ENCODE data around the gene BAHCC1. TPM values are rescaled to one million over a fixed set of nuclear protein-coding genes. Genes with fewer than 3 reads are reported as not detected.

Gene BAHCC1
- total RNA-seq, 1 experiment from 2014 or later, result 74.2 TPM

GRCh38 chr17:81491761-81492160 lies 96.5 kb downstream of the BAHCC1 start:
- CTCF ChIA-PET, result no interaction called here
- no peak for DNase-seq (ENCODE audit: low spot score)
- Histone ChIP-seq H3K4me3 (ENCODE audit: low read depth, low read length, poor library complexity, severe bottlenecking) (no peak overlapping the region), H3K27me3 (replicated peaks; ENCODE audit: insufficient read depth, low read depth, low read length, poor library complexity) (no peaks in the 10 kb centered on the region), H3K9me3 (ENCODE audit: low read depth, low read length, poor library complexity, severe bottlenecking) (no peaks in the 10 kb centered on the region), H3K36me3 (ENCODE audit: insufficient read depth, low read length, poor library complexity, severe bottlenecking) (no peaks in the 10 kb centered on the region), H3K4me1 (ENCODE audit: insufficient read depth, low read length, poor library complexity, severe bottlenecking) (peaks cover 35% of the 10 kb centered on the region), H3K27ac (ENCODE audit: low read depth, low read length, poor library complexity, severe bottlenecking) (no peak overlapping the region)
- no TSS peak for BruUV-seq (replicated peaks)
- POLR2A ChIA-PET (ENCODE audit: low non-redundant PET), result no interaction called here
- intact Hi-C loops (cut with micrococcal nuclease; ENCODE audit: unreplicated experiment), result no loop called here
- TF ChIP-seq EZH2 (IDR thresholded peaks at IDR 0.05; ENCODE audit: borderline replicate concordance, low read depth, low read length, poor library complexity, severe bottlenecking) (no peak), CTCF (conservative IDR thresholded peaks at IDR 0.05; ENCODE audit: low read depth, low read length) (no peak)

GRCh38 chr17:81492202-81492601 lies 96.9 kb downstream of the BAHCC1 start:
- TF ChIP-seq CTCF (conservative IDR thresholded peaks at IDR 0.05; ENCODE audit: low read depth, low read length), result no peak
- TF ChIP-seq EZH2 (IDR thresholded peaks at IDR 0.05; ENCODE audit: borderline replicate concordance, low read depth, low read length, poor library complexity, severe bottlenecking), result no peak
- CTCF ChIA-PET, result no interaction called here
- no peak for DNase-seq (ENCODE audit: low spot score)

GRCh38 chr17:81492706-81493105 lies 97.4 kb downstream of the BAHCC1 start:
- no peak for DNase-seq (ENCODE audit: low spot score)
- no TSS peak for BruUV-seq (replicated peaks)
- H3K27me3 ChIP-seq (replicated peaks; ENCODE audit: insufficient read depth, low read depth, low read length, poor library complexity), result no peaks in the 10 kb centered on the region
- no peak for TF ChIP-seq CTCF (conservative IDR thresholded peaks at IDR 0.05; ENCODE audit: low read depth, low read length)
- TF ChIP-seq EZH2 (IDR thresholded peaks at IDR 0.05; ENCODE audit: borderline replicate concordance, low read depth, low read length, poor library complexity, severe bottlenecking), result no peak
- intact Hi-C loops (cut with micrococcal nuclease; ENCODE audit: unreplicated experiment), result no loop called here
- no peaks in the 10 kb centered on the region for H3K9me3 ChIP-seq (ENCODE audit: low read depth, low read length, poor library complexity, severe bottlenecking)
- CTCF ChIA-PET, result no interaction called here
- H3K36me3 ChIP-seq (ENCODE audit: insufficient read depth, low read length, poor library complexity, severe bottlenecking), result no peaks in the 10 kb centered on the region
- H3K4me1 ChIP-seq (ENCODE audit: insufficient read depth, low read length, poor library complexity, severe bottlenecking), result peaks cover 26% of the 10 kb centered on the region
- no peak overlapping the region for H3K27ac ChIP-seq (ENCODE audit: low read depth, low read length, poor library complexity, severe bottlenecking)
- POLR2A ChIA-PET (ENCODE audit: low non-redundant PET), result interaction anchor here (0.6 to 0.7 kb wide), 2 partner anchors 99 to 137 kb away, joined by 6 to 9 read pairs; no protein-coding TSS in a partner anchor
- no peak overlapping the region for H3K4me3 ChIP-seq (ENCODE audit: low read depth, low read length, poor library complexity, severe bottlenecking)

More at GRCh38 chr17:81492202-81492601, 96.9 kb downstream of the BAHCC1 start:
- Histone ChIP-seq H3K27me3 (replicated peaks; ENCODE audit: insufficient read depth, low read depth, low read length, poor library complexity) (no peaks in the 10 kb centered on the region), H3K27ac (ENCODE audit: low read depth, low read length, poor library complexity, severe bottlenecking) (no peak overlapping the region), H3K4me1 (ENCODE audit: insufficient read depth, low read length, poor library complexity, severe bottlenecking) (peaks cover 31% of the 10 kb centered on the region), H3K9me3 (ENCODE audit: low read depth, low read length, poor library complexity, severe bottlenecking) (no peaks in the 10 kb centered on the region), H3K4me3 (ENCODE audit: low read depth, low read length, poor library complexity, severe bottlenecking) (no peak overlapping the region), H3K36me3 (ENCODE audit: insufficient read depth, low read length, poor library complexity, severe bottlenecking) (no peaks in the 10 kb centered on the region)
- intact Hi-C loops (cut with micrococcal nuclease; ENCODE audit: unreplicated experiment), result no loop called here
- POLR2A ChIA-PET (ENCODE audit: low non-redundant PET), result interaction anchor here (0.6 to 0.7 kb wide), 2 partner anchors 99 to 138 kb away, joined by 6 to 9 read pairs; no protein-coding TSS in a partner anchor
- no TSS peak for BruUV-seq (replicated peaks)
